HG03469 (cell line): ENCODE results near the gene MUC20.

ENCODE experiments used
- ATAC-seq: cut with Tn5 transposase; IDR thresholded peaks from one replicate; pipeline ENCODE4 v1.9.1; 2021; ENCODE audit warnings: mild to moderate bottlenecking, moderate library complexity, moderate number of reproducible peaks; ENCODE audit not compliant: unreplicated experiment

Gene MUC20

GRCh38 chr3:195753581-195753980 is 32.8 kb downstream of the MUC20 start:
- ATAC-seq: no peak

- no peak for ATAC-seq
Observed at GRCh38 chr3:195754141-195754540, 33.4 kb downstream of the MUC20 start.

- no peak for ATAC-seq
Observed at GRCh38 chr3:195754906-195755305, 34.1 kb downstream of the MUC20 start.

GRCh38 chr3:195755391-195755790 is 34.6 kb downstream of the MUC20 start:
- no peak for ATAC-seq

GRCh38 chr3:195755791-195756676 is 35.3 kb downstream of the MUC20 start:
- ATAC-seq: no peak

- ATAC-seq: no peak
Observed at GRCh38 chr3:195757438-195757770, 36.6 kb downstream of the MUC20 start.

GRCh38 chr3:195757827-195758226 is 37.0 kb downstream of the MUC20 start:
- ATAC-seq: no peak

- ATAC-seq: no peak
Observed at GRCh38 chr3:195758721-195759353, 38.1 kb downstream of the MUC20 start.

- no peak for ATAC-seq
Observed at GRCh38 chr3:195760345-195761122, 39.8 kb downstream of the MUC20 start.

- no peak for ATAC-seq
Observed at GRCh38 chr3:195761123-195761566, 40.4 kb downstream of the MUC20 start.

- ATAC-seq: no peak
Observed at GRCh38 chr3:195761567-195762248, 40.9 kb downstream of the MUC20 start.

- ATAC-seq: no peak
Observed at GRCh38 chr3:195762249-195762585, 41.4 kb downstream of the MUC20 start.

- no peak for ATAC-seq
Observed at GRCh38 chr3:195762611-195763010, 41.8 kb downstream of the MUC20 start.

GRCh38 chr3:195763076-195763830 is 42.5 kb downstream of the MUC20 start:
- ATAC-seq: no peak

GRCh38 chr3:195763843-195764825 is 43.4 kb downstream of the MUC20 start:
- no peak for ATAC-seq

GRCh38 chr3:195764961-195765706 is 44.4 kb downstream of the MUC20 start:
- ATAC-seq: no peak

GRCh38 chr3:195766671-195767070 is 45.9 kb downstream of the MUC20 start:
- no peak for ATAC-seq

GRCh38 chr3:195767792-195768191 is 47.0 kb downstream of the MUC20 start:
- ATAC-seq: no peak
